HG03196 (cell line): ENCODE data around the gene TTC23L.
A peak's percentile ranks its signal among the peaks of the same experiment; 100 is the strongest.
"Not testable (repeated sequence)": the region's sequence is repeated elsewhere in the genome, so short reads cannot be mapped to it uniquely, and the experiment has no call there.

Experiments used
- ATAC-seq: cut with Tn5 transposase; IDR thresholded peaks from one replicate; pipeline ENCODE4 v1.9.1; 2021; ENCODE audit not compliant: unreplicated experiment

TTC23L gene

DNA sequence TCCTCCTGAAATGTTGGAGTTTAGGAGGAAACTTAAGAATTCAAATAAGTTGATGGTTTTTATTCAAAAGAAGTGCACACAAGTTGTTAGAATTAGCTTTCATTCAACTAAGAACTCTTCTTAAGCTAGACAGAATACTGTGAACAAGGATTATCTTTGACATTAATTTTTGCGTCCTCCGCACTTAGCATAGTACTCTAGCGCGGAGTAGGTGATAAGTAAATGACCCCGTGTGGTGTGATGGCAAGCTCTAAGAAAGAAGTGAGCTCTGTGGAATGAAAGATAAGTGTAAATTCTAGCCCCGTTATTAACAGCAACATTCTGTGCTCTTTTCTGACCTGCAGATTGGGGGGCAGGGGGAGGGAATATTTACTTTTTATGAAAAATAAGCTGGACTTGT, 77.6 kb downstream of the TTC23L start:
- no peak for ATAC-seq

GRCh38 chr5:34918025-34918424, 79.1 kb downstream of the TTC23L start:
- ATAC-seq: no peak

DNA sequence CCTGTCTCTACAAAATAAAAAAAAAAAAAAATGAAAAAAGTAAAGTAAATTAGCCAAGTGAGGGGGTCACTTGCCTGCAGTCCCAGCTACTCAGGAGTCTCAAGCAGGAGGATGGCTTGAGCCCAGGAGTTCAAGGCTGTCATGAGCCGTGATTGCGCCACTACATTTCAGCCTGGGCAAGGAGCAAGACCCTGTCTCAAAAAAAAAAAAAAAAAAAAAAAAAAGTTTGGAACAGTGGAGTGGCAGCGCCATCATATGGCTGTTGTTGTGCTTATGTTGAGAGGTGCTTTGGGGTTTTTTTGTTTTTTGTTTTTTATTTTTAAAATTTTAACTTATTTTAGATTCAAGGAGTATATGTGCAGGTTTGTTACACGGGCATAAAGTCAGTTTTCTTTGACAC, 80.1 kb downstream of the TTC23L start:
- ATAC-seq: no peak

- ATAC-seq: not testable (repeated sequence)
Observed at GRCh38 chr5:34923256-34923655, 84.3 kb downstream of the TTC23L start.

DNA sequence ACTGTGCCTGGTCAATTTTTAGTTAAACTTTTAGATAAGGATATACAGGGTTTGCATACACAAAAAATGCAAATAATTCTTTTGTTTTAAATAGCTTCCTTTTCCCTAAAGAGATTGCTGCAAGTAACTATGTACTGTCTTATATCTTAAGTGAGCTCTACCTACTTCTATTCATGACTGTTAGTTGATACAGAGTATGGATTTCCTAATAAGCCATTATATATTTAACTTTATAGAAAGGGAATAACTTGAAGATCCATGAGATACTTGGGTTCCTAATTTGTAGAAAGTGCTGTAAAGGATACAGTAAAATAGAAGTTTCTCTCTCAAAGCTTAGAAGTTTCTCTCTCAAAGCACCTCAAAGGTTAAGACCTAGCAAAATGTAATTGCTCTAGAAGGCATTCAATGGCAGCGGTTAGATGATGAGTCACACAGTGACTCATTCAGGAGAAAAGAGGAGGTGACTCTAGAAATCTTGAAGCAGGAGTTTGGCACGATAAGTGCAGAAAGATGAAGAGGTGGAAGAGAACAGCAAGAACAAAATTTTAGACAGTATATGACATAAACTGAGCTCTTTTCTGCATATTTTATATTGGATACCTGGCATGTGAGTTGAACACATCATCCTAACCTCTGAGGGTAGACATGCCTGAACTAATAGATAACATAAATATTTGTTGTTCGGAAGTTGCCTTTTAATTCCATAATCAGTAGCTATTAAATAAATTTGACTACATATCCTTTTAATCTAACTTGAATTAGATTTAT, 84.9 kb downstream of the TTC23L start:
- ATAC-seq: peak; percentile 50

DNA sequence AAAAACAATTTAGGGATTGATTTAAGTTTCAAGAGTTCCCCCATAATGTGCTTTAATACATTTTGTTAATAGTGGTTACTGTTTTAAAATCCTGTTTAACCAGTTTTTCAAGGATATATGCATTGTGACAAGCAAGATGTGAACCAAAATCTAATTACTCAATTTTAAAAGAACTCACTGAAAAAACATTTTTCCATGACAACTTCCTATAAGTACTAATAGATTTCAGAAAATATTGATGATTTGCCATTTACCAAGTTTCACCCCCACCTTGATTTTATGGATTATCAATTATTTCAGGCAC, 85.5 kb downstream of the TTC23L start:
- no peak for ATAC-seq

- ATAC-seq: no peak
Observed at GRCh38 chr5:34926318-34926888, 87.4 kb downstream of the TTC23L start.

DNA sequence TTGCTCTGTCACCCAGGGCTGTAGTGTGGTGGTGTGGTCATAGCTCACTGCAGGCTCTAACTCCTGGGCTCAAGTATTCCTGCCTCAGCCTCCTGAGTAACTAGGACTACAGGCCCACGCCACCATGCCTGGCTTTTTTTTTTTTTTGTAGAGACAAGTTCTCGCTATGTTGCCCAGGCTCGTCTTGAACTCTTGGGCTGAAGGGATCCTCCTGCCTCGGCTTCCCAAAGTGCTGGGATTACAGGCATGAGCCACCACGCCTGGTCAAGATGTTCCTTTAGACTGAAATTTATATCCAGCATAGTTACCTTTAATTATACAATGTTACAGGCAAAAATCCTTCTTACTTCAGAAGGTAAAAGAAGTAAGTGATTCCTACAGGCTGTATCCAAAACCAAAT, 88.8 kb downstream of the TTC23L start:
- ATAC-seq: no peak

GRCh38 chr5:34928267-34928666, 89.3 kb downstream of the TTC23L start:
- ATAC-seq: no peak

DNA sequence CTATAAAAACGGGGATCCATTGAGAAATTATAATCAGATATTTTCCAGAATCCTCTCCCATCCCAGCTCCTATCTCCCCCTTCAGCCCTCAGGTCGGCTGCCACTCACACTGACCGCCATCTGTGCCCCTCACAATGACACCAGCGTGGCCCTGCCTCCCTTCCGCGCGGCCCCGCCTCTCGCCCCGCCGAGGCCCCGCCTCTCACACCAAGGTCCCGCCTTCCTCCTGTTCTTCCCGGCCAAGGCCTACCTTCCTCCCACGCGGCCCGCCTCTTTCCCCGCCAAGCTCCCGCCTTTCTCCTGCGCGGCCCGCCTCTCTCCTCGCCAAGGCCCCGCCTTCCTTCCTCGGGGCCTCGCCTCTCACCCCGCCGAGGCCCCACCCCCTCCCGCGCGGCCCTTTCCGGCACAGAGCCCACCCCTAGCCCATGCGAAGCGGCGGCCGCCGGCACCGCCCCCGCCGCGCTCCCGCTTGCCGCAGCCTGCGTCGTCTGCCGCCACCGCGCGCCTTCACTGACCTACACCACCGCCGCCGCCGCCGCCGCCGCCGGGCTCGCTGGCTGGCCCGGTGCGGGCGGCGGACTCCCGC, 90.3 kb downstream of the TTC23L start, which contains the start of gene DNAJC21:
TSS of gene DNAJC21 (plus strand) at position 426 of the 586 bp plus-strand sequence. CDS start 261 bp downstream, outside the sequence.
- peak; percentile 94 for ATAC-seq

GRCh38 chr5:34929720-34930461, 90.9 kb downstream of the TTC23L start:
- peak; percentile 67 for ATAC-seq

DNA sequence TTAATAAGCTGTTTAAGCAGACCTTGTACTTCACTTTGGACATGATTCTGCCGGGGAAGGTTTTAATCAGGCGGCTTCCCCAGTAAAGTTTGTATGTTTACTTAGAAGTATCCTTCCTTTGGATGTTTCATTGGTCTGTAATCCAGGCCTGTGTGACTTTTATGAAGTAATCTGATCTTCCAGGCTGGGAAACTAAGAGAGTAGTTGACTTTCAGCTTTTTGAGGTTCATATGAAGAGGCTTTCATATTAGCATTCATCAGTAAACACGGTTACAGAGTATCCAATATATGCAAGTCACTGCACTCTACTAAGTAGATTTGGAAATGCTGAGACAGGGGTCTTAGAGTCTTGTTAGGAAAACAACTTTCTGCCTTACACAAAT, 91.5 kb downstream of the TTC23L start:
- no peak for ATAC-seq

GRCh38 chr5:34930870-34931269, 91.9 kb downstream of the TTC23L start:
- ATAC-seq: no peak

DNA sequence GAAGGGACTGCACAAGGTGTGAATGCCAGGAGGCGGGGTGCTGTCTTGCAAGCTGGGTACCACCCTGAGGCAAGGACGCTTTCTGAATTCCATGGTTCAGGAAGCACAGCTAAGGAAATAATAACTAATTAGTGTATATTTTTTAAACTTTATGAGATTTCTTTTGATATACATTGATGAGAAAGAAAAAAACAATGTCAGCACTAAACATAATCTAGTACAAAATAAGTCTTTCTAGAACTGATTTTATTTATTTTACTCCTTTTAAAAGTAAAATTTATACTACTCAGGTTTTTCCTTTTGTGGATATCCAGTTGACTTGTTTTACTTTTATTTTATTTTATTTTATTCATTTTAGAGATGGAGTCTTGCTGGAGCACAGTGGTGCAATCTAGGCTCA, 94.0 kb downstream of the TTC23L start:
- ATAC-seq: no peak

DNA sequence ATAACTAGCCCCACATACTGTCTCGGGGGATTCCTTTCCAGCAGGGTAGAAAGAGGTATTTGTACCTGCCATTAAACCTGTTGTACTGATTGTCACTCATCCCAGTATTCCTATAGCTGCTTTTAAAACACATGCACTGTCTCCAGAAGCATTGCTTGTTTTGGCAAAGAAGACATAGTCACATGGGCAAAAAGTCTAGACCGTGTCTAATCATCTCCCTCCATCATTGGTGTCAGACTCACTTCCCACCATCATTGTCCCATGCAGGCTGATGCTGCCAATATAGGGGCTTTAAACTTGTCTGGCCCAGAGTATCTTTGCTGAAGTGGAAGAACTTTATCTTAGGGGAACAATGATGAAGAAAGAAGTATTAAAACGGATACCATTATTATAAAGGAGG, 103.0 kb downstream of the TTC23L start:
- no peak for ATAC-seq

- ATAC-seq: no peak
Observed at GRCh38 chr5:34944044-34944443, 105.1 kb downstream of the TTC23L start.

- ATAC-seq: no peak
Observed at GRCh38 chr5:34944460-34945047, 105.6 kb downstream of the TTC23L start.
